Activated CD4-positive, CD25-positive, alpha-beta regulatory T cell treated with anti-CD3 and anti-CD28 coated beads, Interleukin-2, amount 50 U/mL, for 16 hours (primary cell): Measurements from ENCODE around the gene EPHX1.
"Not testable (repeated sequence)": the region's sequence is repeated elsewhere in the genome, so short reads cannot be mapped to it uniquely, and the experiment has no call there.

Source experiments
- DNase-seq: peaks from one replicate; pipeline ENCODE4 v3.0.0-alpha.2; 2020; ENCODE audit warnings: low read depth, low spot score

Gene EPHX1

DNA sequence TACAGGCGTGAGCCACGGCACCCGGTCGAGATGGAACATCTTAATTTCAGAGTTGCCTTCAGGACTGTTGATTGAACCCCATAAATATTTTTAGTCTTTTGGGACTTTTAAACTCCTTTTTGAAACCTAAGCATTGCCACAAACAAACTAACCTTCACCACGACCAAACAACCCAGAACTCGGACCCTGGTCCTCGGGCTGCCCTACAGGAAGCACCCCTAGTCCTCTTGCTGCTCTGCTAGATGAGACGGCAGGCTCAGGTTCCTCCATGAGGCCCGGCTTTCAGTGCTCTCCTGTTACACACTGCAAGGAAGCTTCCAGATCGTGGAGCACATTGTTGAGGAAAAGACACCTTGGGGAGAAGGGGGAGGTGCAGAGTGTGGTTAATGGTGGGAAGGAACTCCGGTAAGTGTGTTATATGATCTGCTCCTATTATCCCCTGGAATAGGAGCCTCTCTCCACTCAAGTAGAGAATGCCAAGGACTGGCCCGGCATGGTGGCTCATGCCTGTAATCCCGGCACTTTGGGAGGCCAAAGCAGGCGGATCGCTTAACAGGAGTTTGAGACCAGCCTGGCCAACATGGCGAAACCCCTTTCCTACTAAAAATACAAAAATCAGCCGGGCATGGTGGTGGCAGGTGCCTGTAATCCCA, 5.7 kb downstream of the EPHX1 start:
- DNase-seq, result no peak

DNA sequence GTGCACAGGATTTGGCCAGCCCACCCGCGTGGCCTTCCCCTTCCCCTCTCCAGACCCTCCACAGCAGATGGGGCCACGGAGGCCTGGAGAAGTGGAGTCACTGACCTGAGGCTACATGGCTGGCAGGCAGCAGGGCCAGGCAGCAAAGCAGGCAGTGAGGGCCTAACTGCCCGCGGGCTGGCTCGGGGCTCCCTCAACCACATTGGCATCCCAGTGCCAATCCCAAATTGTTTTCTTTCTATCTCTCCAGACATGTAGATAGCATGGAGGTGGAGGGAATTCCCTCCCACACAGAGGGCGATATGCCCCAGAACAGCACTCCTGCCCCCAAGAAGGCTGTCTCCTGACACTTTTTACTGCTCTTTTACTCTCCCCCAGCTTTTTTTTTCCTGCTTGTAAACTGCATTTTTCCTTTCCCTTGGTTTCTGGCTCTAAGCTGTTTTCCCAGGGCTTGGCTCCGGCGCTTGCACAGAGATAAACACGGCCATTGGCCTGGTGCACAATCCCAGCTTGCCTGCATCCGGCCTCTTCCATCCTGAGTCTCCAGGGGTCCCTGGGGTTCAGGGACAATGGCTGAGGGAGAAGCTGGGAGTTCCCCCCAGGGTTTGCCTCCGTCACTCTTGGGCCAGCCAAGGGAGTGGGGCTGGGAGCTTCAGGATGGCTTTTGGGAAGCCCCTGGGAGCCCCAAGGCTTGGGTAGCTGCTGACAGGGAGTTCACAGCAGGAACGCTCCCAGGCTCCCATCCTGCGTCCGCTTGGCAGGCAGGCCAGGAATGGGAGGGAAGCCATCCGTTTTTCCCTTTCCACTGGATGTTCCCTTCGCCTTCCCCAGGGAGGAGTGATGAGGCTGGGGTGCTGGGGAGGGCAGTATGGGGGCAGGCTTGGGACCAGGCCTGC, 7.0 kb downstream of the EPHX1 start:
- no peak for DNase-seq

DNA sequence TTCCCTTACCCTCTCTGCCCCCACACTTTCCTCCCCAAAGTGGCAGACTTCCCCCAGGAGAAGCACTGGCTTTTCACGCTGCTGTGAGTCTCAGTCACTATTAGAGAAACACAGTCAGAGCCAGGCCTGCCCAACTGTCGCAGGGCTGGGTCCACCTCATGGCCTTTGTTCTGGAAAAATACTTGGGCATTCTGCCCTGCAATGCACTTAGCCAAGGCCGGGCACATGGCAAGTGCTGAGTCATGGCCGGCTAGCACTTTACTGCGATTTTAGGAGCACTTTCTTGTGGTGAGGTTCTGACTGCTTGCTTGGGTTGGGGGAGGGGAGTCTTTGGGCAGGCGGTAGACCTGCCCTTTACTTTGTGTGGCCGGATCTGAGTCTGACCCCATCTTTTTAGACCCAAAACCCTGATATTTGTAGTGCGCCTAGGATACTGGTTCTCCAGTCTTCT, 7.7 kb downstream of the EPHX1 start:
- DNase-seq, result no peak

DNA sequence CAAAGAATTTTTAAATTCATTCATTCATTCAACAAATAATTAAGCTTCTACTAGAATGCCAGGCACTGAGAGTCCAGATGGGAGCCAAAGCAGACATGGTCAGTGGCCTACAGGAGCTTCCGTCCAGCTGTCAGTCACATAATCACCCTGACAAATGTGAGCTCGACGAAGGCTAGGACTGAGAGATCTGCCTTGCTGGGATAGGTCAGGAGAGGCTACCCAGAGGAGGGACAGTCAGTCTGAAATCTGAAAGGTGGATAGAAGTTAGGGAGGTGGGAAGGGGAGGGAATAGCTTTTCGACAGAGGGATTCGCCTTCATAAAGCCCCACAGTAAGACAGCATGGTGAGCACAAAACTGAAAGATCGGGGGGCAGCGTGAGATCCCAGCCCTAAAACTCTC, 8.3 kb downstream of the EPHX1 start:
- DNase-seq, result no peak

DNA sequence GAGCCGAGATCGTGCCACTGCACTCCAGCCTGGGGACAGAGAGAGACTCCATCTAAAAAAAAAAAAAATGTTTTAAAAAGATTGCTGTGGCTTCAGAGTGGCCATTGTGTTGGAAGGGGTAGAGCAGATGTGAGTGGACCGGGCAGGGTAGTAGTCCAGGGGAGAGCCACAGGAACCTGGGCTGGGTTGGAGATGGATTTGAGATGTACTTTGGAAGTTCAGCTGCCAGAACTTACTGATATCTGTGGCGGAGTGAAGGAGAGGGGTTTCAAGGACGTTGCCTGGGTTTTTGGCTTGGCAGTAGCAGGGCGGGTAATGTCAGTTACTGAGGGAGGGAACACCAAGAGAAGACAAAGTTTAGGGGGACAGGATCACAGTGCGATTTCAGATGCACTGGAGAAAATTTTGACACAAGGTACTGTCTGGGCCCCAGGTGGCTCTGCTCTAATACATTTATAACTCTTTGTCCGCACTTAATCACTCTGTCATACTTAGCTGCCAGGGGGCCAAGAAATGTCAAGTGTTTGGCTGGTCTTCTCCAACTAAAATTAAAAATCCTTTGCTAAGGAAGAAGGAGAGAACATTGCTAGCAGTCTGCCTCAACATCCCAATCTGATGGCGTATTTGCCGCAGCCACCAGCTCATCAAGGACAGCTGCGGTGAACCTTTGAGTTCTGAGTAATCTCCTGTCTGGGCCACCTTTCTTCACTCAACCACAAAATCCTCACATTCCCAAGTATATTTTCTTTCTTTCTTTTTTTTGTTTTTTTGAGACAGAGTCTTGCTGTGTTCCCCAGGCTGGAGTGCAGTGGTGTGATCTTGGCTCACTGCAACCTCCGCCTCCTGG, 9.6 kb downstream of the EPHX1 start:
- DNase-seq, result no peak

DNA sequence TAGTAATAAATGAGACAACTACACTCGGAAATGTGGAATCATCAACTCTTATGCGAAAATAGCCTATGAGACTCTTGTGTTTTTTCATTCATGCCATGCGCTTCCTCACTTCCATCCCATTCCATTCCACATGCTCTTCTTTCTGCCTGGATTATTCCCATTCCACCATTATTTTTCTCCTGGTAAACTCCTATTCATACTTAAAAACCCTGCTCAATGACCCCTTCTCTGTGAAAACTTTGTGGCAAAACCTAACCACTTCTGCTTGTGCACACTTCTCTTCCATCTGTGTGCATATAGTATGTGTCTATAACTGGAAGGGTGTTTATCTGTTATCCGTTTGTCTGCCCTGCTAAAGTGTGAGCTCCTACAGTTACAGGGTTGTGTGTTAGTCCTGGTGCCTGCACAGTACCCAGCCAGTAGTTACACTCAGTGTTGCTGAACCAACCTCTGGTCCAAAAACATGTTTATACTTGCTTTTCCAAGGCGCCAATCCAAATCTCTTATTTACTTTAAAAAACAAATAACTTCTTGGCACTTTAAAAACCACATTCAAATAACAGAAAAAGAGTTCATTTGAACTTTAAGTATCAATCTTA, 10.7 kb downstream of the EPHX1 start:
- no peak for DNase-seq

DNA sequence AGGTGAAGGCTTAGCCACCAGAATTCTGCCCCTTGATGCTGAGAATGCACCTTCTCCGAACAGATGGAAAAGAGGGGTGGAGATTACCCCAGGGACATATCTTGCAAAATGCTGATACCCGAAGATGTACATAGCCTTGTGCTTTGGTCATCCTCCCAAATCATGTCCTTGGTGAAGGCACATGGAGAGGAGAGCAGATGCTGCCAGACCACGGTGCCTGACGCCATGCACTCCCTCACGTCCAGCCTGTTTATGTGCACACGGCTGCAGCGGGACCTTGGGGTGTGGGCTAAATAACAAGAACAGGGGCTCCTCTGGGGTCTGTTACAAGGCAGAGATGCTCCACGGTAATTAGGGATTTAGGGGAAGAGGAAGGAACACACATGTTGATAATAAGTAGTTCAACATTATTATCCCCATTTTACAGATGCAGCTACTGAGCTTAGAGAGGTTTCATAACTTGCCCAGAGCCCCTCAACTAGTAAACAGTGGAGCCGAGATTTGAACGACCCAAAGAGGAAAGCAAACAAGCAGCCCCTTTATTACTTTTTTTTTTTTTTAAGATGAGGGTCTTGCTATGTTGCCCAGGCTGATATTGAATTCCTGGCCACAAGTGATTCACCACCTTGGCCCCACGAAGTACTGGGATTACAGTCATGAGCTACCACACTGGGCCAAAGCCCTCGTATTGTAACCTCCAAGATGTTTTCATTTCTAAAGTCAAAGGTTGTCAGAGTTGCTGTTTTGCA, 12.9 kb downstream of the EPHX1 start:
- DNase-seq, result no peak

DNA sequence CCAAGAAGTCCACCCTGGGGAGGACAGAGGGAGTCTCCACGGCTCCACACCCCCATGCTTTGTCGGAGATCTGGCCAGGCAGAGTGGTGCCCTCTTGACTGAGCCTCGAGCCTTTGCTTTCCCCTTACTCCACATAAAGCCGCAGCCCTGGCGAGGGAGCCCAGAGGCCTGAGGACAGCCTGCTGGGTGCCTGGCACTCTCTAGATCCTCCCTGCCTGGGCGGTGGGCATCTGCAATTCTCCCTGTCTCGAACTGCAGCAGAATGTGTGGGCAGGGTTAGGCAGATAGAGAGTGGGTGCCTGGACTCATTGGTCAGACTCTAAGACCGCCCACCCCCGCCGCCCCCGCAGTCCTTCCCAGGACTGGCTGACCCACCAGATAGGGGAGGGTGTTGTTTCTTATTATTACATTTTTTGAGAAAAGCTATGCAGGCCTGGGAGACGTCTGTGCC, 13.9 kb downstream of the EPHX1 start:
- no peak for DNase-seq

DNA sequence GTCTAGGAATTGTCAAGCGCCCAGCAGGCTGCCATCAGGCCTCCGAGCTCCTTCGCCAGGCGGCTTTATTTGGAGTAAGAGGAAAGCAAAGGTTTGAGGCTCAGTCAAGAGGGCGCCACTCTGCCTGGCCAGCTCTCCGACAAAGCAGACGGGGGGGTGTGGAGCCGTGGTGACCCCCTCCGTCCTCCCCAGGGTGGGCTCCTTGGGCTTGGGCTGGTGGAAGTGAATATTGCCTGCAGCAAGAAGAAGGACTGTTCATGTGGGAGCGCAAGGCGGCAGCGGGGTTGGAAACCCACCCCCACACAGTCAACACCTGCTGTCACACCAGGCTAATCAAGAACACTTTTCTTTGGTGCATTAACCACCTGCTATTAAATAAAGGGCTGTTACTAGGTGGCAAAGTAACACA, 14.6 kb downstream of the EPHX1 start:
- no peak for DNase-seq

DNA sequence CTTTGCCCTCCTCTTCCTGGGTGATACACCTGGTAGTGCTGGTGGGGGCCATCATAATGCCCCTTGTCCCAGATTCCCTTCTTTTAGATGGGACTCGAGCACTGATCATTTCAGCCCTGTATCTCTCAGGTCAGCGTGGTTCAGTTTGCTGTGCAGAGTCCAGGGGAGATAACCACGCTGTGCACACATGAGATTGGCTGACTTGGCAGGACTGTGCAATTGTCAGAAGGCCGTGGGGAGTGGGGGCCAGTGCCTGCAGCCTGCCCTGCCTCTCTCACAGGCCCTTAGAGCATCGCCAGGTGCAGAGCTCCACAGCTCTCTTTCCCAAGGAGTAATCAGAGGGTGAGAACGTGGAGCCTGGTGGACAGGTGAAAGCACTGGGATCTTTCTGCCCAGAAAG, 15.2 kb downstream of the EPHX1 start:
- DNase-seq, result no peak

DNA sequence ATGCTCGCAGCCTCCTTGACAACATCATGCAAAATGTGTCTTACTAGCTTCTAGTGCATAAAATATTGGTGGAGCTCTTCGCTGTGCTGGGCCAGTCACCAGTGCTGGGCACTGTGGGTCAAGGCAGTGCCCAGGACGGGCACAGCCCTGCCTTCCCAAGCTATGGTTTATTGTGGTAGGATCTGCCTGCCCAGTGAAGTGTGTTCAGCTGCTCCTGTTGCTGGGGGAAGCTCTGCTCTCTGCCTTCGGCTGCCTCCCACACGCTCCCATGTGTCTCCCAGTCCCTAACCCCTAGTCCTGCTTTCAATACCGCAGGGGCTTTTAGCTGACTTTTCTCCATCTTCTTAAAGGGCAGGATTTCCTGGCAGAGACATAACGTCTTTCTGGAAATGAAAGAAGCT, 15.7 kb downstream of the EPHX1 start:
- no peak for DNase-seq

DNA sequence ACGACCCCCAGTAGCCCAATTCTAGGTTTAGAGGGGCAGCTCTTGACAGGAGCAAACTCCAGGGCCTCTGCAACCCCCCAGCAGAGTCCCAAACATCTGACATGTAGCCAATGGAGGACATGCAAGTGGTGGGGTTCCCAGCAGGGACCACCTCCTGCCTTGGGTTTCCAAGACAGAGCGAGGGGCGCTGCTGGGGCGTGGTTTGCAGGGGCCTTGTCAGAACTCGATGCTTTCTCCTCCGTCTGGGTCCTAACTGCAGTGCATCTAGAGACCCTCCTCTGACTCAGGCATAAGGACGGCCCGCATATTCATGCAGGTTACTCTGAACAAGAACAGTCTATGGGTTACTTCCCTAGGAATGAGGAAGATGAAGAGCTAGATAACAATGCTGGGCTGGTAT, 17.2 kb downstream of the EPHX1 start:
- DNase-seq, result no peak

DNA sequence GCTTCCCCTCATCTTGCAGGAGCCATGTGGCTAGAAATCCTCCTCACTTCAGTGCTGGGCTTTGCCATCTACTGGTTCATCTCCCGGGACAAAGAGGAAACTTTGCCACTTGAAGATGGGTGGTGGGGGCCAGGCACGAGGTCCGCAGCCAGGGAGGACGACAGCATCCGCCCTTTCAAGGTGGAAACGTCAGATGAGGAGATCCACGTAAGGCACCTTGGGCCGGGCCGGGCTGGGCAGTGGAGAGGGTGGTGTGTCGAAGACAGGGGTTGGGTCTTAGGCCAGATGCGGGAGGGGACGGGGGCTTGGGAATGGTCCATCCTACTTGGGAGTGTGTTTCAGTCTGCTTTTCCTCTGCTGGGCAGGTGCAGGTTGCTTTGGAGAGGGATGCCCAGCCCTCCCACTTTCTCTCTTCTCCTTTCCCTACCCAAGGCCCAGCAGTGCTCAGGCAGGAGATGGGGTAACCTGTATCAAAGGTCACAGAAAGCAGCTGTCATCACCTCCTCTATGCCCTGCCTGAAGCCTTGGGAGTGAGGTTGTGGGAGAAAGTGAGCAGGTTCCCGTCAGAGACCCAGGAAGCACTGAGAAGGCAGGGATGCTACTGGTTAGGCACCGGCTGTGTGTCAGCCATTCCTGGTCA, 18.9 kb downstream of the EPHX1 start:
- no peak for DNase-seq

DNA sequence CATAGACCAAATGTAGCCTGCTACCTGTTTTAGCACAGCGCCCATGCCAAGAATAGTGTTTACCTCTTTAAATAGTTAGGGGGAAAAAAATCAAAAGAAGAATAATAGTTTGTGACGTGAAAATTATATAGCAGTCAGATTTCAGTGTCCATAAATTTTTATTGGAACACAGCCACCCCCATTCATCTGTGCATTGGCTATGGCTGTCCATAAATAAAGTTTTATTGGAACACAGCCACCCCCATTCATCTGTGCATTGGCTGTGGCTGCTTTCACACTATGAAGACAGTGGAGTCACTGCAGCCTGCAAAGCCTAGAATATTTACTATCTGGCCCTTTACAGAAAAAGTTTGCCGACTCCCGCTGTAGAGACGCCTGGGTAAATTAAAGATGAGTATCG, 20.9 kb downstream of the EPHX1 start:
- no peak for DNase-seq

DNA sequence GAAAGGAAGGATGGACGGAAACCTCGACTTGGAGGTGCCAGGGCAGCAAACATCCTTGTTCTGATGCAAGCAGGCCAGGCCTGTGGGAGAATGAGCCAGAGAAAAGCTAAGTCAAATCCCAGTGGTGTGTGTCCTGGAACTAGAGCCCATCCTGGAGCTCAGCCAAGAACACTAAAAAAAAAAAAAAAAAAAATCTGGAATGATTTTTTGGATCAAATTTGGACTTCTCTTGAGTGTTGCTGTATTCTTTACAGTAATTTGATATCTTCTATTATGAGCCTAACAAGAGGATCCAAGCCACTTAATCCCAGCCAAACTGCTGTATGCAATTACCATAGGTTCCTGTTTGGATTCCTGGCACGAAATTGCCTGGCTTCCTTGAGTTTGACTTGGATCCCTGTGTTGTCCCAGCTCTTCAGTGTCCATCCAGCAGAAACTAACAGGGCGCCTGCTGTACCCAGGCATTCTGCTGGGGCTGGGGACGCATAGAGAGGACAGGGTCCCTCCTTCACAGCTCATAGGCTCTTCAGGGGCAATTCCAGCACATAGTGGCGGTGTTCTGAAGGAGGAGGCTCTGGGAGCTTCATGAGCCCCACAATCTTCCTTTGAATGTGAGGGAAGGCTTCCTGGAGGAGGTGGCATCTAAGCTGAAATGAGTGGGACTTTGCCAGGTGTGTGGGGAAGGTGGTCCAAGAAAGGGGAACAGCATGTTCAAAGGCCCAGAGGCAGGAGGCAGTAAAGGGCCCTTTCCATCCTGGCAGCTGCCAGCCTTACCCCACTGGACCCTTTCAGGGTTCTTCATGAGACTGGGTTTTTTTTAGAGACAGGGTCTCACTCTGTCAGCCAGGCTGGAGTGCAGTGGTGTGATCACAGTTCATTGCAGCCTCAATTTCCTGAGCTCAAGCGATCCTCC, 24.7 kb downstream of the EPHX1 start:
- no peak for DNase-seq

DNA sequence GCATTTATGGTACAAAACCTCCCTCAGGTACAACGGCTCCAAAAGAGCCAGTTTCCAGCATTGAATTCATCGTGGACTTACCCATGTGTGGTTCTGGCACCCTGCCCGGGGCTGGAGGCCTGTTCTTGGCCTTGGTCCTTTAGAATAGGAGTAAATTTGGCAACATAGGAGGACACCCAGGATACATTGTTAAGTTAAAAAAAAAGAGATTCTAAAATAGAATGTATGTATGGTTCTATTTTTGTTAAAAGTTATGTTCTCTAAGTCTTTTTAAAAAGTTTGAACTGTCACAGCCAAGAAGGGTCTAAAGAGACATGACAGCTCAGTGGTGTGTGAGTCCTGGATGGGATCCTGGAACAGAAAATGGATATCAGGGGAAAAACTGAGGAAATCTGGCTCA, 25.9 kb downstream of the EPHX1 start:
- no peak for DNase-seq

DNA sequence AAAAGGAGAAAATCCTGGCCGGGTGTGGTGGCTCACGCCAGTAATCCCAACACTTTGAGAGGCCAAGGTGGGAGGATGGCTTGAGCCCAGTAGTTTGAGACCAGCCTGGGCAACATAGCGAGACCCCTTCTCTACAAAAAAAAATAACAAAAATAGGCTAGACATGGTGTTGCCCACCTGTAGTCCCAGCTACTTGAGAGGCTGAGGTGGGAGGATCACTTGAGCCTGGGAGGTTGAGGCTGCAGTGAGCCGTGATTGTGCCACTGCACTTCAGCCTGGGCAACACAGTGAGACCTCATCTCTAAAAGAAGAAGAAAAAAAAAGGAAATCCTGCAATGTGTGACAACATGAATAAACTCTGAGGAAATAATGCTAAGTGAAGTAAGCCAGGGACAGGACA, 26.4 kb downstream of the EPHX1 start:
- not testable (repeated sequence) for DNase-seq

DNA sequence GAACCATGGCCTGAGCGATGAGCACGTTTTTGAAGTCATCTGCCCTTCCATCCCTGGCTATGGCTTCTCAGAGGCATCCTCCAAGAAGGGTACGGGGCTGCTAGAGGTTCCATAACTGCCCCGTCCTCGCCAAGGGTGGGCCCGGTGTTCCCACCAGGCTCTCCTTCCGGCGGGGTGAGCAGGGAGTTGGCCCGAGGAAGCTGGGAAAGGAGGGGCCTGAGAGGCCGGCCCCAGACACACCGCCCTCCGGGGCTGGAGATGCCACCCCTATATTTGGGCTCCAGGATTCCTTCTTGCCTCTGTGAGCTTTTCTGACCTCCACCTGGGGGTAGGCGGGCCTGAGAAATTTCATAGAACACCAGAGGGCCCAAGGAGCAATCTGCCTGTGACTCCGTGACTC, 28.9 kb downstream of the EPHX1 start:
- DNase-seq, result no peak

DNA sequence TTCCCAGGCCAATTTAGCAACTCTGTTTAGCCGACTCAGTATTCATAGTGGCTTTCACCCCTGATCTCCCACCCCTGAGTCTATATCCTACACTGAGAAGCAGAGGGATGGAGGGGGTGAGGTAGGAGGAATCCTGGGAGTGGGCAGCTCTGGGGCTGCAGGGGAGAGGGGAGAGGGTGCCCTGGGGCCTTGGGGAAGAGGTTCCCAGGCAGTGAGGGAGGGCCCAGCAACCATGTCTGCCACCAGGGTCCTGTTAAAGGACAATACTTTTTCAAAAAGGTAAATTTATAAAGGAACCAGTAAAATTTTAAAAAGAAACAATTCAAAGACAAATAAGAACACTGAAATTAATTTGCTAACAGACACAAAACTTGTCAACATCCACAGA, 30.3 kb downstream of the EPHX1 start:
- no peak for DNase-seq

DNA sequence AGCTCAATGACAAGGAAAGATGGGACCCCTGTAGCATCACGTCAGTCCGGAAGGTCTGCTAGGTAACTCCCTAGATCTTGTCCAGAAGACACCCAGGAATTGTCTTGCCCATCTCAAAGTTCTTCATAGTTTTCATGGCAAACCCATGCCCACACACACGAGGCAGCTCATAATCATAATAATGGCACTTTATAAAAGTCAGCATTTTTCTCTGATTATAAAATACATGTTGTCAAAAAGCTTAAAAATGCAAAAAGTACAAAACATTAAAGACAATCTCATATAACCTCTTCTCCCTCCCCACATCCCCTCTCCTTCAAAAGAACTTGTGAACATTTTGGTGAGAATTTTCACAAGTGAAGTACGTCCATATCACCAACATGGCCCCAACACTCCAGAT, 30.8 kb downstream of the EPHX1 start:
- DNase-seq, result no peak
